Activated CD4-positive, alpha-beta T cell treated with anti-CD3 and anti-CD28 coated beads, Interleukin-2, Interleukin-4, amounts not matched to agents 100 ng/mL and 50 ng/mL, durations not matched to agents 16 hours and 8 hours (primary cell): ENCODE measurements around the gene TRUB1.

Source experiments
- DNase-seq: peaks from one replicate; pipeline ENCODE4 v3.0.0-alpha.2; 2020; ENCODE audit warnings: low spot score

TRUB1 gene

DNA sequence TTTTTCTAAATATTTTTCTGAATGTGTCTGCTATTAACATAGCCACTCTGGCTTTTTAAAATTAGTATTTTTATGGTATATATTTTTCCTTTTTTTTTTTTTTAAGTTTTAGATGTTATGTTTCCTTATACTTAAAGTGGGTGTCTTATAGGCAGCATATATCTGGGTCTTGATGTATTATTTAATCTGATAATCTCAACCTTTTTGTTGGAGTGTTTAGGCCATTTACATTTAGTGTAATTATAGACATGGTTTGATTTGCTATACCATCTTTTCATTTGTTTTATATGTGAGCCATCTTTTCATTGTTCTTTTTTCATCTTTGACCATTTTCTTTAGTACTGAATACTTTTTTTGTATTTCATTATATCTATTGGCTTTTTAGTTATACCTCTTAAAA lies 45.0 kb downstream of the TRUB1 start:
- no peak for DNase-seq

DNA sequence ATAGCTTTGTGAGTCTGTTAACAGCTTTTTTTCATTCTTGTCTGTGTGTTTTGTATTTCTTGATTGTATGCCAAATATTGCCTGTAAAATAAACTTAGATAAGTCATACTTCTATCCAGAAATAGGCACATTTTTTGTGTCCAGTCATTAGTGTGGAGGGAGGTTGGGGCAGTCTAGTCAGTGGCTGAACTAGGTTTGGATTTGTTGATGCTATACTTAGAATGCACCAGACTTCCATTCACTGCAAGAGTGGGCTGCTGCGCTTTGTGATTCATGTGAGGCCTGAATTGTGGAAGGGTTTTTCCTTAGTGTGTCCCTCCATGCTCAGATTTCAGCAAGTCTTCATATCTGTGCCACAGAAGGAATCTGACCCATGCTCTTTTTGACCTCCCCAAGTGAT lies 50.0 kb downstream of the TRUB1 start:
- no peak for DNase-seq

DNA sequence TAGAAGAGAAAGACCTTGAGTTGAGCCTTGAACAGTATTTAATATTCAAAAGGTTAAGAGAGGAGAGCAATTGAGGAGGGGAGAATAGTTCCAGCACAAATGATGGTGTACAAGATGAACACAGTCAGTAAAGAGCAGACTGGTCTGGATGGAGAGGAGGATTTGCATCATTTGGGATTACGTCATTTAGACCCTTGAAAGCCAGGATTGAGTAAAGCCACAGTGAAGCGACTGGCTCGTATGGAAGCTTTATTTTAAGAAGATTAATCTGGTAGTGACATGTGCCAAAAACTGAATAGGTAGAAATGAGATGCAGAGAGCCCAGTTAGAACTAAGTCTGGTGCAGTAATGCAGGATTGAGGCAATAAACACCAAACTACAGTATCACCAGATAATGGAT lies 52.6 kb downstream of the TRUB1 start:
- no peak for DNase-seq

DNA sequence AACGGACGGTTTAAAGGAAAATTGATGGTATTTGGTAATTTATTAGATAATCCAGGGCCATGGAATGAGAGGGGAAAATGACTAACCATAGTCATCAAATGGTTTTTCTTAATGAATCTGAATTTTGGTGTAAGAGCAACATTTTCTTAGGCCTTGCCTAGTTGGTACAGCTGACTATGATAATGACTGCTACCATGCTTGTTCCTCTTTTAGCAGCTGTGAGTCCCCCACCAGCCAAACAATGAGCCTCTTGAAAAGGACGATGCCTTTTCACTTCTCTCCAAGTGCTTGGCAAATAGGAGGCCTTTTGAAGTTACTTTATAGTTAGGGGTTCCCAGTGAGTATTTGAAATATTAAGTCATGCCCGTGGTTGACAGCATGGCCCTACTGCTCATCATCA lies 53.0 kb downstream of the TRUB1 start:
- no peak for DNase-seq

DNA sequence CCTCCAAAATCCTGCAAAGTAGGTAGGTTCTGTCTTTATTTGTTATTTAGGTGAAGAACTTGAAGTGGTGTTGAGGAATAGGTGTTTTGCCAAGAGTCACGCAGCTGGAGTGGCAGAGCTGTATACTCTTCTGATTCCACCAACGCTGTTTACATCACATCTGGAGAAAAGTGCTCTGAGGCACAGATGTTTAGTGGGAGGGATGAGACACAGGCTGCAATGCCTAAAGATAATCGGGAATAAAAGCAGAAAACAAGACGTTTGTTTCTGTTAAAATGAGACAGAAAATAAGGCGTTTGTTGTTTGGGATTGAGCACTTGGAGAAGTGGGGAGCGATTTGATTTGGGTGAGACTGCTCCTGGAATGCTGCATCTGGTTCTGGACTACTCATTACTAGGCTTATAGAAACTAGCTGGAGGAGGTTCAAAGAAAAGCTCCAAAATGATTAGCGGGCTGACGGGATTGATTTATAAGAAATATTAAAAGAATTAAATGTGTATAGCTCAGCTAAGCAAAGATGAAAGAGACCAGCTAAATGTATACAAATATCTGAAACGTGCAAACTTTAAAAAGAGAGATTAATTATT lies 54.3 kb downstream of the TRUB1 start:
- DNase-seq = no peak

DNA sequence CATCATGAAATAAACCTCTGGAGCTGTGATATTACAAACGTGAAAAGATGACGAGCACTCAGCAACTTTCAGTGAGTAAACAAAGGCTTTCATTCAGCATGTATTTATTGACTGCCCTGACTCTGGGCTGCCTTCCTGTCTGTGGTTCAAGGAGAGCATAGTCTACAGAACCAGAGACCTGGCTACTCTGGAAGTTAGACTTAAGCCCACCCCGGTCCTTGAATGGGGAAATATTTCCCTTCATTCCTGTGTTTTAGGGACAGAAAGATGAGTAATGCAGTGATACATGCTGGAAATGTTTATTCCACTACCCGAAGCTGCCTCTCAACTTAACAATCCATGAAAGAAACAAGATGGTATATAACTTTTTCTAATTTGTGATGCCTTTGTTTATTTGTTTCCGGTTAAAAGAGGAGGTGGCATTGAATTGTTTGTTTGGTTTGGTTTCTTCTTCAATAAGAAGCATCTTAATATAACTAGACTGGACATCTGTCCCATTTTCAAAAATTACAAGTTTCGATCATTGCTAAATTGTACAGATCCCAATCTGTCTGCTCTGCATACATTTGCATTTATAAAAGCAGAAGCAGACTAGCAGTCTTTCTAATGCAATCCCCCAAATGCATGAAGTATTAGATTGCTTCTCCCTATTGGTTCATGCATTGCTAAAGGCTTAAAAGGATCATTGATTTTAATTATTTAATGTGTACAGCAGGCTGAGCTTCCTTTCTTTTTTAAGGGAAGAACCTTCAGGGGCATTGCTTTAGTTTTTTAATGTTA lies 57.7 kb downstream of the TRUB1 start:
- DNase-seq = no peak

DNA sequence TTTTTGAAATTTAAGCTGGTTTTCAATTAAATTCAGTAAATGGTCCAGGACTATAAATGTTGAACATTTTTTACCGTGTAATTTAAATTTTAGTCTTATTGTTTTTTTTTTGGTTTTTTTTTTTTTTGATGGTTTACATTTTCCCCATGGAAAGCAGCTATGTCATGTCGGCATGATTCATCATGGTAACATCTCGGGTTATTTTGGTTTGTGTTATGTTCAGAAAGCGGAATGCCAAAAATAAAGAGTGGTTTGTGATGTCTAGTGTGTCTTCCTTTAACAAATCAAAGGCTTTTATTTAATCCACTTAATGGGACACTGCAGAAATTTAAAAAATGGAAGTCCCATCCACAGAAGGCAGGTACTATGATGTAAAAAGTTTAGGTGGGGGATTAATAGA lies 58.5 kb downstream of the TRUB1 start:
- no peak for DNase-seq

DNA sequence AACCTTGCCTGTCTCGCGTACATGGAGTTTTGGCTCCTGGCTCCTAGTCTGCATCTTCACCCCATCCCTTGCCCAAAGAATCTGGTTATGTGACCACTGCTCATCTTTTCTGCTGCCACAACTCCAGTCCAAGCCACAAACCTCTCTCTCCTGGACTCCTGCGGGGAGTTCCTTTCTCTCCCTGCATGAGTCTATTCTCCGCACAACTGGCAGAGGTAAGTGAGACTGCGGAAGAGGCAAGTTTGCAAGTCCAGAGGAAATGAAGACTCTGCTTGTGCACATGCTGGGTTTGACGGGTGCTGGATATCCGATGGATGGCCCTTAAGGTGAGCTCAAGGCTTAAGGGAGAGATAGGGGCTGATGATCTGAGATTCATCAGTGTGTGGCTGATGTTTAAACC lies 61.0 kb downstream of the TRUB1 start:
- no peak for DNase-seq

DNA sequence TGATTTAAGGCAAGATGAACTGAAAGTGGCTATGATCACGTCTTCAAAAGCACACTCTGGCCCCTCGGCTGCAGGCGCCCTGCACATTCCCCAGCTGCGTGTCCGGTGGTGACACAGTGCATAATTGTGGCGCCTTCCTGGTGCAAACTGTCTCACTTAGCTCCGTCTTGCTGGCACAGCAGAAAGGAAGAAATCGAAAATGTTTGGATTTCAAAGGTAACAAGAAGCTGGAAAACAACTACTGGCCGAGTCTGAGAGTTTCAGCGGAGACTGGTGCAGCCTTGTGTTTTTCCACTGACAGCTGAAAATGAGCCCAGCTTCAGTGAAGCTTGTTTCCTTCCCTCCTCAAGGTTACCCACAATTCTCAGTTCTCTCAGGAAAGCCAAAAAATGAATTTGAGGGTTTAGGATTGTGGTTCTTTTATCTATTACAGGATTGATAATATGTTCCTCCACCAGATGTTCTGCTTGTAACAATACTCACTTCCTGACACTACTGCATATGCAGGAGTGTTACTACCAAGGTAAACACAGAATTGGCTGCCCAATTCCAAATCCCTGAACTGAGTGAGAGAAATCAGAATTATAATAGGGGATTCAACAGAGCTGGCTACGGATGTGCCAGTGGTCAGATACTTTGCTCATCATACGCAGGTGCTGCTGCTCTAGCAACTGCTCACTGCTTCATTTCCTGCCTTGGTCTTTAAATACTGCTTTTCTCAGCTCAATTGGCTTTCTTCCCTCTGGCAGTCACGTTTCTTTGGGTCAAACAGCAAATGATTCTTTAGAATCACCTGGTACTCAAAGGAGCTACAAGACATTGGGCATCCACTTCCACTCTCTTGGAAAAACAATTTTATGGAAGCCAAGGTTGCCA lies 63.7 kb downstream of the TRUB1 start:
- DNase-seq = no peak

DNA sequence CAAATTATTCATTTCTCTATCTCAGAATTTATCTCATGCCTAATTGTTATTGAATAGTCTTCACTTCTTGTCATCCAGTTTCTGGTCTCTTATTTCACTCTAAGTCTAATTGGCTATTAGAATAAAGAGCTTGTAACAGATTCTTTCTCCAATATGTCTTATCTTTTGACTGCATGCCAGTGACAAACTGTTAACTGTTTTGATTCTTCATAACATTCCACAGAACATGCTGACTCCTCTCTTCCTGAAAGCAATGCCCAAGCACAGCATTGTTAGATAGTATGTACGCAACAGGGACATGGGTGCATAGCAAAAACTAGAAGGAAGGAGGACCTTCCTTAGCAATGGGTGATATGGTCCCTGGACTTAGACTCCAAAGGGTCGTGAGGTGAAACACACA lies 65.4 kb downstream of the TRUB1 start:
- no peak for DNase-seq

DNA sequence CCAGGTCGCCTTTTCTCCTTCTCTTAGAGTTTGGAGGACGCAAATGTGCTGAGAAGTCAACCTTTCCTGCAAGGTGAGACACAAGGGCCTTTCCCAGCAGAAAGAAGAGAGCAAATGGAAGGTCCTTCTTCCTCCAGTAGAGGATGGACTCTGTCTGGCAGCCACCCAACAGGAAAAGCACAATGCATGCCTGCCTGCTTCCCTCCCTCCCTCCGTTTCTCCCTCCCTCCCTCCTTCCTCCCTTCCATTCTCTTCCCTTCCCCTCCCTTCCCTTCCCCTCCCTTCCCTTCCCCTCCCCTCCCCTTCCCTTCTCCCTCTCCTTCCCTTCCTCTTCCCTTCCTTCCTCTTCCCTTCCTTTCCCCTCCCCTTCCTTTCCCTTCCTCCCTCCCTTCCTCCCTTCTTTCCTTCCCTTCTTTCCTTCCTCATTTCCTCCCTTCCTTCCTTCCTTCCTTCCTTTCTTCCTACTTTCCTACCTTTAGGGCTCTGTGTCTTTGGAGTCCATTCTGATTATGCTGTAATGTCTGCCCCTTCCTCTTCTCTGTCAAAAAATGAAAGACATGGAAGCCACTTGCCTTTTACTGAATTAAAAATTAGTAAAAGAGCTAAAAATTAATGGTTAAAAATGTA lies 66.4 kb downstream of the TRUB1 start:
- DNase-seq = no peak

DNA sequence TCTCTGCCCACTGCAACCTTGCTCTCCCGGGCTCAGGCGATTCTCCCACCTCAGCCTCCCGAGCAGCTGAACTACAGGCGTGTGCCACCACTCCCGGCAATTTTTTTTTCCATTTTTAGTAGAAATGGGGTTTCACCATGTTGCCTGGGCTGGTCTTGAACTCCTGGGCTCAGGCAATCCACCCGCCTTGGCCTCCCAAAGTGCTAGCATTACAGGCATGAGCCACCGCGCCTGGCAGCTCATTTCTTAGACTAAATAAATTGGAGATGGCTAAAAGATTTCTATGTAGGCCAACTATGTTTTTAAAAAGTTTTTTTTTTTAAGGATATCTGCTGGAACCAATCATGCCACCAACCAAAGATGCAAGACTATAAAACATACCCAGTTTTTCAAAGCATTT lies 67.8 kb downstream of the TRUB1 start:
- DNase-seq = no peak

DNA sequence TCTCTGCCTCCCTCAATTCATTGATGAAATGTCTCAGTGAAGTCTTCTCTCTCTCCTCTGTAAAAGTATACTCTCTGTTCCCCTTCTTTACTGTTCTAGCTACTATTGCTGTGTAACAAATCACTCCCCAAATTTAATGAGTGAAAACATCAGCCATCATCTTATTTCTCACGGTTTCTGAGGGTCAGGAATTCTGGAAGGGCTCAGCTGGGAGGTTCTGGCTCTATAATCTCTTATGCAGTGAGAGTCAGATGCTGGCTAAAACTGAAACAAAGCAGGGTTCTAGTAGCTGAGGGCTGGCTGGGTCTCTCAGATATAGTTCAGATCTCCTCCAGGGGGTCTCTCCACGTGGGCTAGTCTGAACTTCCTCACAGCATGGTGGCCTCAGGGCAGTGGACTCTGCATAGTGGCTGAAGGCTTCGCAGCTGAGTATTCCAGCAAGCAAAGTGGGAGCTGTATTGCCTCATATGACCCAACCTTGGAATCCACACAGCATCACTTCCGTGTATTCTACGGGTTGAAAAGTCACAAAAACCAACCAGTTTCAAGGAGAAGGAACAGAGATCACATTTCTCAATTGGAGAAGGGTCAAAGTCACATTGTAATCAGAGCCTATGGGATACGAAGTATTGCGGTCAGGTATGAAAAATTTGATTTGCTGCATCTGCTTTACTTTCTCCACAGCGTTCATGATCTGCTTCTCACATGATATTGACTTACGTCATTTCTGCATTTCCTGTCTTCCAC lies 80.4 kb downstream of the TRUB1 start:
- DNase-seq = no peak

DNA sequence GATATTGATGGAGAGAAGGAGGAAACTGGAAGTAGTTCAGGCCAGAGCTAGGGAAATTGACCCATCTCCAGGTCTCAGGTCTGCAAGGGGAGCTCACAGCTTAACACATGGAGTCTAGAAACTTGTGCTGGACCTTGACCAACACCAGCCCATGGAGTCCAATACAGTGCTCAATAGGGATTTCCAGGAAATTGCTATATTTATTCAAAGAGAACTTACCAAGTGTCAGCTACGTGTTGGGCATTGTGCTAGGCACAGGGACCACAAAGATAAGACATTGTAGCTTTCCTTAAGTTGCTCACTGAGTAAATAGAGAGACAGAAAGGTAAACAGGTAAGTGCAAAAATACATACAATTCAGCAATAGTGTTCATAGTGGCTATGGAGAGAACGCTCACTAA lies 82.5 kb downstream of the TRUB1 start:
- no peak for DNase-seq

DNA sequence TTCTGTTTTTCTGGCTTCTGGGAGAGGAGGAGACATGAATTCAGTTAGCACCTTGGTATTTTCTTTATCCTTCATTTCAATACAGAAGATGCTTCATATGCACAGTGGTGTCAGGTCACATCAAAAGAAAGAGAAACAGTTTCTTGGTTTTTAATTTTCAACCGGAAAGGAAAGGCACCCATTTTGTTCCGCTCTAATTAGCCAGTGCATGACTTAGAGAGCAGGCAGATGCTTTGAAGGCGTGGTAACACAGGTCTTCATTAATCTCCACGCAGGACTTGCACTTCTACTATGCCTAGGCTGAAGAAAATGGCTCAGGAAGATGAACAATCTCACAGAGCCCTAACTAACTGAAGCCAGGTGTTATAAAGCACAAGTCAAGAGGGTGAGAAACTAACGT lies 84.7 kb downstream of the TRUB1 start:
- no peak for DNase-seq

DNA sequence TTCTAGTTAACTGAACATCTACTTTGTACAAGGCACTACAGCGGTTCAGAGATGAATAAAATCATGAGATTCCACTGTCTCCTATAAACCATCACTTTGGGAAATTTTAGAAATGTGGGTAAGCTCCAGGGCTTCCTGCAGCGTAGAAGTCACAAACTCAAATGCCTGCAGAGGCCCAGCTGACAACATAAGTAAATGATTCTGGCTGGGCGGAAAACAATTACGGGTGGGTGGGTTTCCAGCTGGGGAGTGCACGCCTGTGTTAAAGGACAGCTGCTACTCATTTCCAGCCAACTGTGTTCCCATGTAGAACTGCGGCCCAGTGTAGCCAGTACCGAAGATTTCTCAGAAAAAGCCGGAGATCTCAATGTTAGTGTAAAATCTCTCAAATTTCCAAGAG lies 85.7 kb downstream of the TRUB1 start:
- DNase-seq = no peak

DNA sequence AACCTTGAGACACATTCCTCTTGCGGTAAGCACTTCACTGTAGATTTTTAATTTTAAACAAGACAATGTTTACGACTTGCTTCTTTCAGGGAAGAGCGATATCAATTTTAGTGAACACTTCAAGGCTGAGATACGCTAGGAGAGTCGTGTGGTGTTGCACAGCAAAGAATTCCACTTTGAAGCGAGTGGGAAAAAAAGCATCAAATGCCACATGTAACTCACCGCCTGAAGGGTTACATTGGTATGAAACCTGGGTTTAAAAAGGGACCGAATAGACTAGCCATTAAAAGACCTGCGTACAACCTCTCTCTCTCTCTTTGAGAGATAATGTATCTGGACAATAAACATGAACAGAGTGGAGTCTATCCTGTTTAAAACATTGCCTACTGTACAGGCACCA lies 86.4 kb downstream of the TRUB1 start:
- no peak for DNase-seq

DNA sequence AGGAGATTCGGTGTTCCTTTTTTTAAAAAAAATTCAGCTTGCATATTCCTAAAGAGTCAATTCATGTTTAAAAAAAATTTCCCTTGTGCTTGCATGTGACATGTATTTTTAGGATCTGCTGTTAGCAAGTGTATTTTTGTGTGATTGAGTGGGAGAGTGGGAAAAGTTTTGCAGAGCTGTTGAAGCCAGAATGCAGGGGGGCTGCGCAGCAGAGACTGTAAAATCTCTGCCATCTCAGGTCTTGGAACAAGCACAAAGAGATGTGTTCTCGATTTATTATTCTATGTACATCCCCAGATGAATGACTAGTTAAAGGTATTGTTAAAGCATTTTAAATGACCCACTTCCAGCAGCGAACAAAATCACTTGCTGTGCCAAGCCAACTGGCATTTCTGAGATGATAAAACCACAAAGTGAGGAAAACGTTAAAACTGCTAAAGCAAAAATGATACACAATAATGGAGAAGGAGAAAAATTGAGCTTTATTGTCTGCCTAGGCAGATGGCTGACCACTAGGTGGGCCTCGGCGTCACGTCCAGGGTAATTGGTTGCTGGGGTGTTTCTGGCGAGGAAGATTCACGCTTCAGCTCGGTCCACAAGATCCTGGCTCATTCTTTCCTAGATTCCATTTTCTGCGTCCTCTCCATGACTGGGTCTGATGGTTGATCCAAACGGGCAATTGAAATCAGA lies 88.2 kb downstream of the TRUB1 start:
- no peak for DNase-seq

DNA sequence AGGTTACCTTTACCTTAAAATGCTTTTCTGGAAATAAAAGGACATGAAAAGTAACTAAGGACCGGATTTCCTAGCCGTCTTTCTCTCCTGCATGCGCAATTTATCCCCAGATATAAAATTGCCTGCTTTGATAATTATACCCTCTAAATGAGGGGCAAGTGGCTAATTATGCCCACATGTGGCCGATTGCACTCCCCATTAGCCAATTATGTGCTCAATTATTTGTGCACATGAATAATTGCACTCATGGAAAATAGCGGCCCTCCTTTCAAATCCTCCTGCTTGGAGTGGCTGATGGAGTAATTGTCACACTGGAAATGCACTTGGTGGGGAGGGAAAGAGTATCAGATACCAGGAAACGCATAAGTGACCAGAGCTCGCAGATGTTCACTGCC lies 88.7 kb downstream of the TRUB1 start:
- DNase-seq = no peak
